ENCODE measurements around the gene SMIM10. TPM values are rescaled to one million over a fixed set of nuclear protein-coding genes. Genes with fewer than 3 reads are reported as not detected.

The SMIM10 gene
- total RNA-seq, 1 donor from 2014 or later: 1.6 TPM

DNA sequence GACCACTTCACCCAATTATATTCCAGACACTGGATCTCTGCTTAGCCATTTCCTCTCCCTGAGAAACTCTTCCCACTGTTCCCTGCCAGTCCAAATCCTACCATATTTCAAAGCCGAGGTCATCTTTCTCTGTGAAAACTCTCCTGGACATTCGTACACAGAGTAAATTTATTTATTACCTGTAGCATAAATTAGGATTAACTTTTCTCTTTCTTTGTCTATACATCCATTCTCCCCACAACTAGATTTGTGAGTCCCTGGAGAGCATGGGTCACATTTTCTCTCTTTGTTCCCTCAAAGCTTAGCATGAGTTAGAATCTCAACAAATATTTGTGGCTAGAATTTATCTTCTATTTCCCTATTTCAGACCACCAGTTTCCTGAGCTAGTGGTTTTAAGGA lies 27.8 kb upstream of the SMIM10 start:
- Histone ChIP-seq H3K36me3 (ENCODE audit: control insufficient read depth, insufficient read depth, low read length) (no peaks in the 10 kb centered on the region), H3K27me3 (ENCODE audit: control insufficient read depth, insufficient read depth, low read length) (no peaks in the 10 kb centered on the region), H3K4me3 (ENCODE audit: low read depth, low read length) (no peak overlapping the region)
- DNase-seq (ENCODE audit: low read depth): no peak
- TF ChIP-seq, protein P1, sequence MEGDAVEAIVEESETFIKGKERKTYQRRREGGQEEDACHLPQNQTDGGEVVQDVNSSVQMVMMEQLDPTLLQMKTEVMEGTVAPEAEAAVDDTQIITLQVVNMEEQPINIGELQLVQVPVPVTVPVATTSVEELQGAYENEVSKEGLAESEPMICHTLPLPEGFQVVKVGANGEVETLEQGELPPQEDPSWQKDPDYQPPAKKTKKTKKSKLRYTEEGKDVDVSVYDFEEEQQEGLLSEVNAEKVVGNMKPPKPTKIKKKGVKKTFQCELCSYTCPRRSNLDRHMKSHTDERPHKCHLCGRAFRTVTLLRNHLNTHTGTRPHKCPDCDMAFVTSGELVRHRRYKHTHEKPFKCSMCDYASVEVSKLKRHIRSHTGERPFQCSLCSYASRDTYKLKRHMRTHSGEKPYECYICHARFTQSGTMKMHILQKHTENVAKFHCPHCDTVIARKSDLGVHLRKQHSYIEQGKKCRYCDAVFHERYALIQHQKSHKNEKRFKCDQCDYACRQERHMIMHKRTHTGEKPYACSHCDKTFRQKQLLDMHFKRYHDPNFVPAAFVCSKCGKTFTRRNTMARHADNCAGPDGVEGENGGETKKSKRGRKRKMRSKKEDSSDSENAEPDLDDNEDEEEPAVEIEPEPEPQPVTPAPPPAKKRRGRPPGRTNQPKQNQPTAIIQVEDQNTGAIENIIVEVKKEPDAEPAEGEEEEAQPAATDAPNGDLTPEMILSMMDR (IDR thresholded peaks at IDR 0.05; ENCODE audit: insufficient read depth, low read length, poor library complexity, severe bottlenecking): no peak

- TF ChIP-seq, protein P1 (IDR thresholded peaks at IDR 0.05; ENCODE audit: insufficient read depth, low read length, poor library complexity, severe bottlenecking): no peak
- no peak for DNase-seq (ENCODE audit: low read depth)
- no peak overlapping the region for H3K4me3 ChIP-seq (ENCODE audit: low read depth, low read length)
- no peaks in the 10 kb centered on the region for H3K27me3 ChIP-seq (ENCODE audit: control insufficient read depth, insufficient read depth, low read length)
- H3K36me3 ChIP-seq (ENCODE audit: control insufficient read depth, insufficient read depth, low read length): no peaks in the 10 kb centered on the region
Observed at GRCh38 chrX:134969726-134970125, 21.1 kb upstream of the SMIM10 start.

DNA sequence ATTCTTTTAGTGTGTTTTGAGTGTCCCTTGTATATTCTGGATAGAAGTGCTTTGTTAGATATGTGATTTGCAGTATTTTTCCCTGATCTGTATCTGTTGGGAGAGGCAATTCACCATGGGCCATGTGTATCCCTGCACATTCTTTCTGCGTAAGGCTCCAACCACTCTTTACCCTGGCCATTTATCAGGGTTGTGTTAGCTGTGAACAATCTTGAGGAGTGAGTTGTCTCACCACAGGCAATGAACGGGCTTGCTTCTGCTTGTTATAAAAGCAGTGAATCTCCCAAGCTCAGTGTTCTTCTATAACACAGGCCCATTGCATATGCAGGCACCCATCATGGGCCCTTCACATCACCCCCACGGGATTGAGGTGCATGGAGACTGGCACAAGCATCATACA lies 18.9 kb upstream of the SMIM10 start:
- Histone ChIP-seq H3K27me3 (ENCODE audit: control insufficient read depth, insufficient read depth, low read length) (no peaks in the 10 kb centered on the region), H3K36me3 (ENCODE audit: control insufficient read depth, insufficient read depth, low read length) (no peaks in the 10 kb centered on the region), H3K4me3 (ENCODE audit: low read depth, low read length) (no peak overlapping the region)
- TF ChIP-seq, protein P1 (IDR thresholded peaks at IDR 0.05; ENCODE audit: insufficient read depth, low read length, poor library complexity, severe bottlenecking): no peak
- no peak for DNase-seq (ENCODE audit: low read depth)

DNA sequence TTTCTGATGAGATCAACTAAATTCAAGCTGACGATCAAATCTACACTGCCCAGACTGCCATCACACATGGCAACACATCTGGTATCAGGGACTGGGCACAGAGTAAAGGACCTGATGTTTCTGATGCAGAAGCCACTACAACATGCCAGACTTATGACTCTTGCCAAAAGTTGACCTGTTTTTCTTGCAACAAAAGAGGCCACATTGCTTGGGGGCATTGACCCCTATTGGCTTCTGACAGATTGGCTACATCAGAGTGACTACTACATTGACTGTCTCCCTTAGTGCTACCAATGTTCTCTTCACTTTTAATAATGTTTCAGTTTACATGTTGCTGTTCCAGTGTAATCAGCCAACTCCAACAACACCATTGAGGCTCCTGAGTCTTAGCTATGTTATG lies 15.3 kb upstream of the SMIM10 start:
- Histone ChIP-seq H3K36me3 (ENCODE audit: control insufficient read depth, insufficient read depth, low read length) (no peaks in the 10 kb centered on the region), H3K4me3 (ENCODE audit: low read depth, low read length) (no peak overlapping the region), H3K27me3 (ENCODE audit: control insufficient read depth, insufficient read depth, low read length) (no peaks in the 10 kb centered on the region)
- DNase-seq (ENCODE audit: low read depth): no peak
- TF ChIP-seq, protein P1 (IDR thresholded peaks at IDR 0.05; ENCODE audit: insufficient read depth, low read length, poor library complexity, severe bottlenecking): no peak

DNA sequence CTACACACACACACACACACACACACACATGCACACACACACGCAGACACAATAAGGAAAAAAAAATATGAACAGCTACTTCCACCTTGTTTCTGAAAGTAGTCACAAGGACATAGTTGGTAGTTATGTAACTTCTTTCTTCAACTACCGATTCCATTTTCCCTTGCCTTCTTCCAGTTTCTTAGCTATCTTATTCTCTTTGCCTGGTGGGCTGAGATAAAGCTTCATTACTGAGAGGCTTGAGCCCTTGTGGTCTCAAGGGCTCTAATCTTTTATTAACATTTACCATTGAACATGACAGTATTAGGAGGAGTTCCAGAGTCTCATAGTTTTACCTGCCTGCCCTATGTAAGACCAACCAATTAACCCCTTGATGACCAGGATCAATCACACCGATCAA lies 8.9 kb upstream of the SMIM10 start:
- no peak for DNase-seq (ENCODE audit: low read depth)
- TF ChIP-seq, protein P1 (IDR thresholded peaks at IDR 0.05; ENCODE audit: insufficient read depth, low read length, poor library complexity, severe bottlenecking): no peak
- H3K27me3 ChIP-seq (ENCODE audit: control insufficient read depth, insufficient read depth, low read length): no peaks in the 10 kb centered on the region

DNA sequence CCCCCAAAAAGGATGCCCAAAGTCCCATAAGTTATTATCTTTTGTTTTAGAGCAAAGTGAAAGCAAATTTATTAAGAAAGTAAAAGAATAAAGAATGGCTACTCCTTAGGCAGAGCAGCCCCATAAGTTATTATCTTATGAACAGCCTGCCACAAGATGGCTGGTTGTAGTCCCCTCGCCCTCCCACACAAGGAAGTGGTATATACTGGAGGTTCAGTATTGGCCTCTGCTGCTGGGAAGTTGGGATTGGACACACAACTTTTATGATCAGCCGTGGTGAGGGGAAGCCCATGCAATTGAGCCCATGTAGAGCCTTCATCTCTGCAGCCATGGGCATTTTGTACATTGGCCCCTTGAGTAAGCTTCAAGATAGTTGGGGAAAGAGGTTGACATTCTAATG lies 8.0 kb upstream of the SMIM10 start:
- TF ChIP-seq, protein P1 (IDR thresholded peaks at IDR 0.05; ENCODE audit: insufficient read depth, low read length, poor library complexity, severe bottlenecking): no peak
- no peaks in the 10 kb centered on the region for H3K36me3 ChIP-seq (ENCODE audit: control insufficient read depth, insufficient read depth, low read length)
- H3K4me3 ChIP-seq (ENCODE audit: low read depth, low read length): no peak overlapping the region
- no peak for DNase-seq (ENCODE audit: low read depth)
- H3K27me3 ChIP-seq (ENCODE audit: control insufficient read depth, insufficient read depth, low read length): no peaks in the 10 kb centered on the region

More for the DNA sequence above, 8.9 kb upstream of the SMIM10 start:
- no peaks in the 10 kb centered on the region for H3K36me3 ChIP-seq (ENCODE audit: control insufficient read depth, insufficient read depth, low read length)
- H3K4me3 ChIP-seq (ENCODE audit: low read depth, low read length): no peak overlapping the region

Measured in kidney epithelial cell (primary cell).